NCI-H446 treated with DMSO at 0.1 percent for 48 hours (cell line): Measurements from ENCODE around the gene TBC1D10B.

ENCODE experiments used
- DNase-seq: peaks from one replicate; lab custom pipeline; 2025; lab: John Stamatoyannopoulos, UW

The TBC1D10B gene

GRCh38 chr16:30372038-30372712 is 1.9 kb upstream of the TBC1D10B start:
- no peak for DNase-seq

- no peak for DNase-seq
Observed at GRCh38 chr16:30371248-30371816, 1.0 kb upstream of the TBC1D10B start.

GRCh38 chr16:30369938-30370455 is 297 bp downstream of the TBC1D10B start:
- no peak for DNase-seq

- DNase-seq: no peak
Observed at GRCh38 chr16:30369091-30369937, 980 bp downstream of the TBC1D10B start.

GRCh38 chr16:30368792-30369090 is 1.6 kb downstream of the TBC1D10B start:
- no peak for DNase-seq

GRCh38 chr16:30368122-30368791 is 2.0 kb downstream of the TBC1D10B start:
- no peak for DNase-seq

GRCh38 chr16:30367349-30368009 is 2.8 kb downstream of the TBC1D10B start:
- DNase-seq: no peak

GRCh38 chr16:30366511-30366910 is 3.8 kb downstream of the TBC1D10B start:
- no peak for DNase-seq

GRCh38 chr16:30365200-30365599 is 5.1 kb downstream of the TBC1D10B start:
- no peak for DNase-seq

- no peak for DNase-seq
Observed at GRCh38 chr16:30361180-30361579, 9.1 kb downstream of the TBC1D10B start.

GRCh38 chr16:30359871-30360170 is 10.5 kb downstream of the TBC1D10B start:
- no peak for DNase-seq

GRCh38 chr16:30358990-30359870 is 11.1 kb downstream of the TBC1D10B start:
- DNase-seq: no peak

GRCh38 chr16:30358577-30358936 is 11.7 kb downstream of the TBC1D10B start:
- no peak for DNase-seq

- DNase-seq: no peak
Observed at GRCh38 chr16:30357715-30358576, 12.3 kb downstream of the TBC1D10B start.

- DNase-seq: no peak
Observed at GRCh38 chr16:30357085-30357714, 13.1 kb downstream of the TBC1D10B start.

- DNase-seq: no peak
Observed at GRCh38 chr16:30356401-30357084, 13.8 kb downstream of the TBC1D10B start.

GRCh38 chr16:30355954-30356308 is 14.4 kb downstream of the TBC1D10B start:
- no peak for DNase-seq

- DNase-seq: peak; percentile 97
Observed at GRCh38 chr16:30355144-30355953, 14.9 kb downstream of the TBC1D10B start, which contains the start of gene CD2BP2. Gene CD2BP2 (minus strand): TSS chr16:30355308. CDS start chr16:30354681, 627 bp downstream.
